Fibroblast of skin of left quadriceps (primary cell): ENCODE data around the gene MESP1.

ENCODE experiments used
- DNase-seq, 2 experiments: peaks; one replicate each; pipeline ENCODE4 v3.0.0-alpha.2; 2013; ENCODE audit warnings: low read depth in 2 of 2

Gene MESP1

DNA sequence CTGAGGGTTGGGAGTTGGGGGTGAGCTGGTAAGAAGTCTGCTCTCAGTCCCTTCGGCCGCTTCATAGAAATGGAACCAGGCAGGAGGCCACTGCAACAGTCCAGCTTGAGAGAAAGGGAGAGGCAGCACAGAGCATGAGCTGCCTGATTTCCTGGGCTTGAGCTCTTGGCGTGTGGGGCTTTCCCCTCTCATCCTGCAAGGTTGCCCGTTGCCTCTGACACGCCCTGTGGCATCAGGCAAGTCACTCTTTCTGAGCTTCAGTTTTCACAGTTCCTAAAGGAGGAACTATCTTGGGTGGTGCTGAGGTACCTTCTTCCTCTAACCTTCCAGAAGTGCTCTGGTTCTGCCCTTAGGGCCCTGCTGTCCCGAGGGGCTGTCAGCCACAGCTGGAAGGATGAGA lies 30.0 kb upstream of the MESP1 start:
- no peak for DNase-seq

DNA sequence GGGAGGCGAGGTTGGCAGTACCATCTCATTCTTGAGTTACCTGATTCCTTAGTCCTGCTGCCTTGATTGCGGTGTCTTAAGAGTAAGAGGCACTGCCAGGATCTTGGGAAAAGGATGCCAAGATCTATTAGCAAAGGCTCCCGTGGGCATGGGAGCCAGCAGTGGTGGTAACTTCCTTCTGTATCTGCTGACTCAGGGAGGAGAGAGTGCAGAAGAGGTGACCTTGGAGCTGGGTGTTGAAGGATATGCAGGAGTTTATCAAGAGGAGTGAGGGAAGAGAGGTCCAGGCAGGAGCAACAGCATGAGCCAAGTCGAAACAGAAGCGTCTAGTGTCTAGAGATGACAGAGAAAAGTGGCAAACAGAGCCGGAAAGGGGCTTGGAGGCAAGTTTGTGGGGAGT lies 29.6 kb upstream of the MESP1 start:
- DNase-seq: no peak

DNA sequence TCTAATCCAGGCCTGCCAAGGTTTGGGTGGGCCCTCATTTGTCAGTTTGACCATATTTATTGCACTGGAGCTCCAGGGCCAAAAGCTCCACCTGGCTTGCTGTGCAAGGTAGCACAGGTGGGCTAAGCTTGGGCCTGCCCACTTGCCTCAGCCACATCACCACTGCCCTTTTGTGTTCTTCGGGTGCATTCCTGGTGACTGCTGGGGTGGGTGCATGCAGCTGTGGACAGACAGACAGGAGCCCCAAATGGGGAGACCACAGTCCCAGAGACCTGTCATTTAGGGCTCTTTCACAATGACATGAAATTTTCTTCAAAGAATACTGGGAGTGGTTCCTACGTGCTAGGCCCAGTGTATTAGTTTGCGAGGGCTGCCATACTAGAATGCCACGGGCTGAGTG lies 27.8 kb upstream of the MESP1 start:
- DNase-seq: no peak

DNA sequence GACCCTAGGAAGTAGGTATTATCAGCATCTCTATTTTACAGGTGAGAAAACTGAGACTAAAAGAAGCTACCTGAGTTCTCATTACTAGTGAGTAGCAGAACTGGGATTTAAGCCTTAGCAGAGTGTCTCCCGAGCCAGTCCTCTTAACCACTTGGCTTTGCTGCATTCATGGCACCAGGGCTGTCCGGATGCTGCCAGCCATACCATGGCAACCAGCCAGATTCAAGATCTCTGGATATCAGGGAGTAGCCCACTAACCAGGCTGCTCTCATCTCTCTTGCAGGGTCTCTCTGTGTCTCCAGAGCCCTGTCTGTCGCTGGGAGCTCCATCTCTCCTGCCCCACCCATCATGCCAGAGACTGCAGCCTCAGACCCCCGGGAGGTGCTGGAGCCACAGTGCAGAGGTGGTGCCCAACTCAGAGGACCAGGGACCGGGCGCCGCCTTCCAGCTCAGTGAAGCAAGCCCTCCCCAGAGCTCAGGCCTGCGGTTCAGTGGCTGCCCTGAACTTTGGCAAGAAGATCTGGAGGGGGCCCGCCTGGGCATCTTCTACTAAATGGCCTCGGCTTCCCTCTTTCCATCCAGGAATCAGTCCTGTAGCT lies 26.8 kb upstream of the MESP1 start:
- DNase-seq: no peak

DNA sequence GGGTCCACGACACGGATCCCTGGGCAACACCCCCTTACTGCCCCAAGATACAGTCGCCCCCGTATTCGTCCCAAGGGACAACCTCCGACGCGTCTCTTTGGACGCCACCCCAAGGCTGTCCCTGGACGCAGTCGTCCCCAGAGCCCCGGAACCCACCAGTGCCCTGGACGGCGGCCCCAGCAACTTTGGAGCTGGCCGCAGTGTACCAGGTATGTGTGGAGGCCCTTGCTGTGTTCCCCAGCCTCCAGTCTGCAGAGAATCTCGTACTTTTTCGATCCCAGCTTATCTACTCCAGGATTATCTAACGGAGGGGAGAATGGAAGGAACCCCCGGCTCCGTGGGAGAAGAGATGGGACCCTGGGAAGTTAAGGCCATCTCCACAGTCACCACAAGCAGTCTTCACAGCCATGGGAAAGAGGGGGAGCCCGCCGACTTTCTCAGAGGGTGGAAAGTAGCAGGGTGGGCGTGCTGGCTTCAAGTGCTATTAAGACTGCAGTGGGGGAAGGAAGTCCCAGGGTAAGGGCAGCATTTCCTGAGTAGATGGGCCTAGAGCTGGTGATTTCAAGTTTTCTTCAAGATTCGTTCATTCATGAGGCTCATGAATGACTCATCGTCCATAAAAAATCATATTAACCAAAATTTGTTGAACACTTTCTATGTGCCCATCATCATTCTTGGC lies 26.2 kb upstream of the MESP1 start:
- no peak for DNase-seq

DNA sequence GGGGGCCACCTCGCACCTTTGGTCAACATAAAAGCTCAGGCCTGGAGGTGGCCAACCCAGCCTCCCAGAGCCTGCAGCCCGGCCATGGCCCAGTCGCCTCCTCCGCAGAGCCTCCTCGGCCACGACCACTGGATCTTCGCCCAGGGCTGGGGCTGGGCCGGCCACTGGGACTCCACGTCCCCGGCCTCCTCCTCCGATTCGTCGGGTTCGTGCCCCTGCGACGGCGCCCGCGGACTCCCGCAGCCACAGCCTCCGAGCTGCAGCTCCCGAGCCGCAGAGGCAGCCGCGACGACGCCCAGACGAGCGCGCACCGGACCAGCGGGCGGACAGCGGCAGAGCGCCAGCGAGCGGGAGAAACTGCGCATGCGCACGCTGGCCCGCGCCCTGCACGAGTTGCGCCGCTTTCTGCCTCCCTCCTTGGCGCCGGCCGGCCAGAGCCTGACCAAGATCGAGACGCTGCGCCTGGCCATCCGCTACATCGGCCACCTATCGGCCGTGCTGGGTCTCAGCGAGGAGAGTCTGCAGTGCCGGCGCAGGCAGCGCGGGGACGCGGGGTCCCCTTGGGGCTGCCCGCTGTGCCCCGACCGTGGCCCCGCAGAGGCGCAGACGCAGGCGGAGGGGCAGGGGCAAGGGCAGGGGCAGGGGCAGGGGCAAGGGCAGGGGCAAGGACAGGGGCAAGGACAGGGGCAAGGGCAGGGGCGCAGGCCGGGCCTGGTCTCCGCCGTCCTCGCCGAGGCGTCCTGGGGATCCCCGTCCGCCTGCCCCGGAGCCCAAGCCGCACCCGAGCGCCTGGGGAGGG lies 25.4 kb upstream of the MESP1 start, which contains the start of gene MESP2:
Gene MESP2 (plus strand): TSS at position 59 of the 799 bp plus-strand sequence. CDS start 26 bp downstream, at position 85.
- no peak for DNase-seq

DNA sequence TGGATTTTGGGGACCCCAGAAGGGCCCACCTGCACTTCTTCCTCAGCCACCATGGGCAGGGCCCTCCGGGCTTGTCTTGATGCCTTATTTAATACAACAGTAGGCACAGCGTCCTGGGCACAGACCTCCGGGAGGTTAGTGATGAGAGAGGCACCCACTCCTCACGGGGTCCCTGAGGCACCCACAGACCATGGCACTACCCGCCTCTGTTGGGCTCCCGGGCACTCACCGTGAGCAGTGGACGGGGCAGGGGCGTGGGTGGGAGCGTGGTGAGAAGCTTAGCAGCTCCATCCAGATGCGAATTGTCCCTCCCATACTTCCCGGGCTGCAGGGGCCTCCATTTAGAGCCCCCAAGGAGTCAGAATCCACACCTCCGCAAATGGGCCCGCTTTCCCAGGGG lies 24.8 kb upstream of the MESP1 start:
- DNase-seq: no peak

DNA sequence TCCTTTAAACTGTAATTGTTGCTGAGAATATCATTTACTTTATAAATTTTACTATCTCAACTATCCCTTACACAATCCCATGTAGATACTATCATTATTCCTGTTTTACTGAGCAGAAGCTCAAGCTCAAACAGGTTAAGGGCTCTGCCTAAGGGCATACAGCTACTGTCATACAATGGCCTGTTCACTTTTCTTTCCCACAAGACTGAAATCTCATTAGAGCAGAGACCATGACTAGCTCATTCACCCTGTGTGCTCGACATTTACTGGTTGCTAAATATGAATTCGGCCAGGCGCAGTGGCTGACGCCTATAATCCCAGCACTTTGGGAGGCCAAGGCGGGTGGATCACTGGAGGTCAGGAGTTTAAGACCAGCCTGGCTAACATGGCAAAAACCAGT lies 23.4 kb upstream of the MESP1 start:
- DNase-seq: no peak

DNA sequence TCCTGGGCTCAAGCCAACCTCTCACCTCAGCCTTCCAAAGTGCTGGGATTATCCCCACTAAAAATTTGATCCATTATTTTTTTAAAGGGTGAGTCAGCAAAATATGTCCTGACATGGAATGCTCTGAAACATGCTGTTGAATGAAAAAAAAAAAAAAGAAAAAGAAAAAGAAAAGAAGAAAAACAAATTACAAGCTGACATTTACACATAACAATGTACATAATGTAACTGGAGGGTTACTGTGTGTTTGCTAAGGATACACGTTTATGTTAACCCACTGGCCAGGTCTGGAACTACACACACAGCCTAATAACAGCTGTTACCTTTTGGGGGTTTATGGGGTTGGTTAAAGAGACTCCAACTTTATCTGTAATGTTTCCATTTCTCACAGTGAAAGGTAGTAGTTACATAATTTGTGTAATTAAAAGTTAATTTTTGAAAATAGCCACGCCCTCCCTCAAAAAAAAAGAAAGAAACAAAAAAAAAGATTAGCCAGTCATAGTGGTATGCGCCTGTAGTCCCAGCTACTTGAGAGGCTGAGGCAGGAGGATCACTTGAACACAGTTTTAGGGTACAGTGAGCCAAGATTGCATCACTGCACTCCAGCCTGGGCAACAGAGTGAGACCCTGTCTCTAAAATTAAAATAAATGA lies 22.0 kb upstream of the MESP1 start:
- no peak for DNase-seq

DNA sequence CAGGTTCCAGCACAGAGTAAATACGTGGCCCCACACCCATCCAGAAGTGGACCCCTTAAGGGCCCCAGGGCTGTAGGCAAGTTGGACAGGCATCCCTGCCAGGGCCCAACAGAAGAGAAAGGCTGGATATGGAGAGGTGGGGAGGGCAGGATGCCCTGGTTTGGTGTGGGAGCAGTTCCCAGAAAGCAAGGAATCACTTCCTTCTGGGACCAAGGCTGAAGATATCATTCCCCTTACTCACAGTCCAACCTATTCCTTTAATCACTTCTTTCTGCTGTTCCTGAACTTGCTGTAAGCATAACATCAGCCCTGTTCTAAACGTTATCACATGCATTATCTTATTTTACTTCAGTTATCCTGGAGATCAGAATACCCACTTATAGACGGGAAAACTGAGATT lies 19.0 kb upstream of the MESP1 start:
- no peak for DNase-seq

DNA sequence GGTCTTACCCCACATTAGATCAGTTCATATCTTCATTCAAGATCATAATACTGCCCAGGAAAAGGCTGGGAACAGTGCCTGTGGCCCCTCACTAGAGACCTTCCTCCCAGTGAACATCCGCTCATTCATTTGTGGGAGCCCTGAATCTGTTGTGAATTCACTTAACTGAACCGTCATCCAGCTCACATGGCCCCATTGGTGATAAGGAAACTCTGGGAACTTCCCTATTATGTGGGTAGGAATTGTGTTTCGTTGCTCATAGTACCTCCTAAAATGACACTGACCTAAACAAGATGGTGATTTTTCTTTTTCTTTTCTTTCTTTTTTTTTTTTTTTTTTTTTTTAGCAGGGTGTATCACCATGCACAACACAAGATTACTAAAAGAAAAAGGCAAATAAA lies 18.3 kb upstream of the MESP1 start:
- no peak for DNase-seq

DNA sequence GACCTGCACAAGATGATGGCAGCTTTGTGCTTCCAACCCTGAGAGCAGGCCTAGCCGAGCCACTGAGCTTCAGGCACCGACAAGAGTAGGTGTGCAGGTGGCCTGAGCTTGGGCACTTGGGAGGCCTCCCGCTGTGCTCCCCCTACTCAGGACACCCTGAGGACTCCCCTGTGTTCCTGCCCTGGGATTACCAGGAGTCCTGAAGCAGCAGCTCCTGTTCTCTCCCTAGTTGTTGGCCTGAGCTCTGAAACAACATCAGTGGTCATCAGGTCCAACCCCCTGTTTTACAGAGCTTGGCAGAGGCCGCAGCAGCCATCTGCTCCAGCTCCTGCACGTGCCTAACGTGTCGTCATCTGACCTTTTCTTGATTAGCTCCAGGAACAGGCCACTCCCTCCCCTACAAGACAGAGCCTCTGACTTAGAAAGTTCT lies 17.0 kb upstream of the MESP1 start:
- no peak for DNase-seq

DNA sequence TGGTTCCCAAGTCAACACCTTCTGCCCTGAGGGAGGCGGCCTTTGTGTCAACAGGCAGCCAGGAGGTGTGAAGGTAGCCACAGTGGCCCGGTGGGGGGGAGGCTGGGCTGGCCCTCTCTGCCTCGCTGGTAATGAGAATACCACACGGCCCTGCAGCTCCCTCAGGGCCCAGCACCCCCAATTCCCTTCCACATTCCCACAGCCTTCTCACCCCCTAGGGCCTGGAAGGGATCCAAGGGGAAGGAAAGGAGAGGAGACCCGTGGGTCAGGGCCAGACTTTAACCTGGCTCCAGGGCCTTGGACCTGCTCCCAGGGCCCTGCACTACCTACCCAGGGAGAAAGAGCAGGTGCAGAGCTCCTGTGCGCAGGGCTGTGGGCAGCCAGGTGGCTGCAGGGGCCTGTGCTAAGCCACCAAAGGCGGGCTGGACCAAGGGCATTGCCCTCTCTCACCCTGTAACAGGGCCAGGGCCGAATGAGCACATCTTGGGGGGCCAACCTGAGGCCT lies 16.4 kb upstream of the MESP1 start:
- DNase-seq: no peak

DNA sequence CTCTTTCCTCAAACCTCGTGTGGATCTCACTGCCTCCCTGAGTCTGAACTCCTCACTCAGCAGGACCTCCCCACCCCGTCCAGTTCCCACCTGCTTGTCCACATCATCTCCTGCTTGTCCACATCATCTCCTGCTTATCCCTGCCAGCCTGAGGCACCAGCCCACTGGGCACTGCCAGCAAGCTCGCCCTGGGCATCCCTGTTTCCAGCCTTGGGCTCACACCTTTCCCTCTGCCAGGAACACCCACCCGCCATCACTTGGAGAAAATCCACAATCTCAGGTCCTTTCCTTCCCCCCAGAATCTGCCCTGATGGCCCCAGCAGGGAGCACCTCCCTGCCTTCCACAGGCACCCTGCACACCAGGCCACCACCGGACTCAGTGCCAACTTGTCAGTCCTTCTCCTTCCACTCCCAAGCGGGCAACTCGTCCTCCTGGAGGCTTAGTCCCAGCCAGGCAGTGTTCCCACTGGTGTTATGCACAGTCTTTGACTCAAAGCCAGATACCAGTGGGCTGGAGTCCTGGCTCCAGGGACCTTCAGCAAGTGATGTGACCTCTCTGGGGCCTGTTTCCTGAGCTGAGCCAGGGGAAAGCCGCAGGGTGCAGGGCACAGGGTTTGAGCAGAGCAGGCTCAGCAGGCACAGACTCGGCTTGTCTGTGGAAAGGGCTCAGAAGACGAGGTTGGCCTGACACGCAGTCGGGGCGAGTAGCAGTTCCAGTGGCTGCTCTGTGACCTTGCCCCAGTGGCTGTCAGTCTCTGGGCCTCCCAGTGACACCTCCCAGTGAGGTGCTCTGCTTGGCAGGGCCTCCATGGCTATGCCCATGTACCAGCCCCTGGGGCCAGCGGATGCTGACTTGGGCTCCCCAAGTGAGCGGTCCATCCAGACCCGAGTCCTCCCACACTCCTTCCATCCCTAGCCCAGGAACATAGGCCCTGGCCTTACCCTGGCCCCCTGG lies 15.6 kb upstream of the MESP1 start:
- no peak for DNase-seq

DNA sequence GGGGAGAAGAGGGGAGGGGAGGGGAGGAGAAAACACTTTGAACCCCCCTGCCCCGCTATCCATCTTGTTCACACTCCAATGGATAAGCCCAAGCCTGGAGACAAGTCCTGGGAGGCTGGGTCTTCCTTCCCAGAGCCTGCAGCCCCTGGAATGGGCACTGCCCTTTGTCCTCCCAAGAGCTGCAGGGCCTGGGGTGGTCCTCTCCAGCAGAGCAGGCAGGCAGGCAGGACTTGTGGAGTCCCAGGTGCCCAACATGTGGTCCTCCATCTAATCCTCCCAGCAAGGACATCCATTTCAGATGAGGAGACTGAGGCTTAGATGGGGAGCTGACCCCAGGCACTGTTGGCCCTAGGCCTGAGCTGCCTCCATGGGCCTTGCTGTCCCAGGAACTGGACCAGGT lies 14.6 kb upstream of the MESP1 start:
- no peak for DNase-seq

DNA sequence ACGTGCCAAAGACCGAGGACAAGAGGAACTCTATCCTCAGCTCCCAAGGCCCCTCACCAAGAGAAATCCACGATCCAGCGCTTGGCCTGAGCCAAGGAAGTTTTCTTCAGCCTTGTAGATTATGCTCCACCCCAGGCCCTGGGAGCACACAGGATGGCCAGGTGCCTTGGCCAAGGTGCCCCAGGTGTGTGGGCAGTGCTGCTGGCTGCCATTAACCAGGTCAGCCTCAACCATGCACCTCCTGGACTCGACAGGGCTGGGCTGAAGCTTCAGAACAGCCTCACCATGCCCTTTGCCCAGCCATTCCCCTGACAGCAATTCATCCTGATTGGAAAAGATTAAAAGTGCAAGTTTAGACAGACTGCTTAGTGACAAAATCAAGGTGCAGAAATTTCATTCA lies 10.9 kb upstream of the MESP1 start:
- no peak for DNase-seq

DNA sequence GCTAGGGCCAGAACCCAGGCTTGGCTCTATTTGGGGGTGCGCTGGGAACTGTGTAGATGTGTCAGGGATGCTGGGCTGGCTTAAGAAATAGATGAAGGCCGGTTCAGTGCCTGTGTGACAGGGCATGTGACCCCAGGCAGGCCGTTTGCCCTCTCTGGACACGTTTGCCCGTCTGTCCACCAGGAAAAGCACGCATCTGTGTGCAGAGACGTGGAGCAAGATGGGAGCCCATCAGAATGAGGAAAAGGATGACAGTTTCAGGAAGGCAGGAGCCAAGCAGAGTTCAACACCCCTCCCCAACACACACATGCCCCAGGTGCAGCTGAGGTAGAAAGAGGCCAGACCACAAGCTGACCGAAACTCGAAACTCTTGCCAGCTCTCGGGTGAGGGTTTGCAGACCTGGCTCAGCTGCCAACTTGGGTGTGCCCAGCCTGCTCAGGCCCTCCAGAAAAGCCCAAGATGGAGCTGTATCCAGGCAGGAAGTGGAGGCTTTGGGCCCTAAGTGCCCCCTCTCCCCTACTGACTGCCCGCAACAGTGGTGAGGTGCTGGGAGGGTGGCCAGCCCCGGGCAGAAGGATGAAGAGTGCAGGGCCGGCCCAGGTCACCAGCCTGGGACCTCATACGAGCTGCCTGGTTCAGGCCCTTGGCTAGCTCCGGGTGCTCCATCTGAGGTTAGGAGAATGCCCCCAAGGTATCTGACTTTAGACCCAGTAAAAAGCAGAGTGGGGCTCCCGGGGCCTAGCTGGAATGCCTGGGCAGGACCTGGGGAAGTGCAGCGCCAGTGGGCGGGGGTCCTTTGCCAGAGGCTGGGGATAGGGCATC lies 10.2 kb upstream of the MESP1 start:
- DNase-seq: no peak

DNA sequence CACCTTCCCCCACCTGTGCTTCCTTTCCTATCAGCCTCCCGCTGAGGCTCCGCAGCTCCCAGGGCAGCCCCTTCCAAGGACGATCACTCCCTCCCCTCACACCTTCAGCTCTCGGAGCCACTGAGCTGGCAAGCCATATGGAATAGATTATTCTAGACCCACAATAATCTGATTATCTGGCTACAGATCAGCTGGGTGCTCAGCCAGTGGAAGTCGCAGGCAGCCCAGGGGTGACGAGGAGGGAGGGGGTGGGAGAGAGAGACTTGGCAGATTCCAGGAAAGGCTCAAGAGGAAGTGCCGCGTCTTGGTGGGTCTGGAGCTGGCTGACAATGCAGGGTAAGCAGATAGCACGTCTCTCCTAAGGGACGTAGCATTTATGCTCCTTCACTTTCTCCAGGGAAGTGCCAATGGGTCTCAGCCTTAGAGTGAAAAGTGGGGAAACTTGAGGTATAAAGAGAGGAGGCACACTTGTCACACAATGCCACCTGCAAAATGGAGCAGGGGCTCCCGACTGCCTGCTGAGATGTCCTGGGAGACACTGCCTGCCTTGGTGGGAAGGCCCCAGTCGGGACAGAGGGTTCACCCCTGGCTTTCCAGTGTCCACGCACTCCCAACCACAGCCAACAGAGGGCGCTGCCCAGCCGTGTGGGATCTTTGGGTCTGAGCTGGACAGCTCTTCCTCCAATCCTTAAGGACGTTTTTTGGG lies 9.4 kb upstream of the MESP1 start:
- no peak for DNase-seq

DNA sequence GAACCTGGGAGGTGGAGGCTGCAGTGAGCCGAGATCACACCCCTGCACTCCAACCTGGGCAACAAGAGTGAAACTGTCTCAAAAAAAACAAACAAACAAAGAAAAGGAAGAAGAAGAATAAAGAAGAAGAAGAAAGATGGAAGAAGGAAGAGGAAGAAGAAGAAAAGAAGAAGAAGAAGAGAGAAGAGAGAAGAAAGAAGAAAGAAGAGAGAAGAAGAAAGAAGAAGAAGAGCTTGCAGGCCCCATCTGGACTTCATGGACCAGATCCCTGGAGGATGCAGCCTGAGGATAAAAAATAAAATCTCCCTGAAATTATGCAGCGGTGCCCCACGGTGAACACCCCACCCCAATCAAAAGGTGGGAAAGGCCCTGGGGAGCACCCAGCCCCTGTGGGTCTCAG lies 8.8 kb upstream of the MESP1 start:
- DNase-seq: no peak

DNA sequence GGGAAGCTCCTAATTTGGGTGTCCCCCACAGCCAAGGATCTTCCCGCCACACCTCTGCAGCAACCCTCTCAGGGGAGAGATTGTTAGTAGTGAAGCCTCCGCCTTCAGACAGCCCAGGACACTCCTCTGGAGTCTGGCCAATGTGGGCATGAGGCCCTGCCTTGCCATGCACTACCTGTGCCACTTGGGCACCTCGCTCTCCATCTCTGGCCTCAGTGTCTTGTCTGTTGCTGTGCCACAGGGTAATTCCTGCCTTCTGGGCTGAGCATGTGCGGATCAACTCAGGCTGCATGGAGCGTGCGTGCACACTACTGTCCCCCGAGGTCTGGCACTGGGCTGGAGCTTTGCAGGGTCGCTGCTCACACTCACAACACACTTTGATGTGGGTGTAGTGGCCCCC lies 7.9 kb upstream of the MESP1 start:
- DNase-seq: no peak
